Fibroblast of lung (primary cell): ENCODE data around the gene SCAF1.

Experiments used
- CTCF ChIP-seq, 2 donors: IDR thresholded peaks in 1 of 2; conservative IDR thresholded peaks in 1 of 2; 1 replicate in 1 of 2; 2 replicates in 1 of 2; pipeline ENCODE4 v1.5.1; 2011 to 2012; ENCODE audit warnings: low read length in 2 of 2, control low read depth in 1 of 2, inconsistent platforms in 1 of 2, low read depth in 1 of 2, mild to moderate bottlenecking in 1 of 2
- EZH2 ChIP-seq: IDR thresholded peaks from 2 replicates; pipeline ENCODE4 v1.5.1; 2012; ENCODE audit warnings: low read length, control low read depth, mild to moderate bottlenecking; ENCODE audit errors: missing control alignments

GRCh38 chr19:49688531-49689132 is 46.6 kb downstream of the SCAF1 start:
- no peak for TF ChIP-seq CTCF (conservative IDR thresholded peaks at IDR 0.05 in 1 of 2, IDR thresholded peaks at IDR 0.05 in 1 of 2; ENCODE audit: low read depth in 1 of 2, low read length in 2 of 2)
- TF ChIP-seq EZH2, result no peak
